Midbrain (tissue), 1 donor: ENCODE results near the gene AWAT2.

Source experiments
- DNase-seq: peaks from one replicate; lab custom pipeline; 2025; lab: John Stamatoyannopoulos, UW

AWAT2 gene

DNA sequence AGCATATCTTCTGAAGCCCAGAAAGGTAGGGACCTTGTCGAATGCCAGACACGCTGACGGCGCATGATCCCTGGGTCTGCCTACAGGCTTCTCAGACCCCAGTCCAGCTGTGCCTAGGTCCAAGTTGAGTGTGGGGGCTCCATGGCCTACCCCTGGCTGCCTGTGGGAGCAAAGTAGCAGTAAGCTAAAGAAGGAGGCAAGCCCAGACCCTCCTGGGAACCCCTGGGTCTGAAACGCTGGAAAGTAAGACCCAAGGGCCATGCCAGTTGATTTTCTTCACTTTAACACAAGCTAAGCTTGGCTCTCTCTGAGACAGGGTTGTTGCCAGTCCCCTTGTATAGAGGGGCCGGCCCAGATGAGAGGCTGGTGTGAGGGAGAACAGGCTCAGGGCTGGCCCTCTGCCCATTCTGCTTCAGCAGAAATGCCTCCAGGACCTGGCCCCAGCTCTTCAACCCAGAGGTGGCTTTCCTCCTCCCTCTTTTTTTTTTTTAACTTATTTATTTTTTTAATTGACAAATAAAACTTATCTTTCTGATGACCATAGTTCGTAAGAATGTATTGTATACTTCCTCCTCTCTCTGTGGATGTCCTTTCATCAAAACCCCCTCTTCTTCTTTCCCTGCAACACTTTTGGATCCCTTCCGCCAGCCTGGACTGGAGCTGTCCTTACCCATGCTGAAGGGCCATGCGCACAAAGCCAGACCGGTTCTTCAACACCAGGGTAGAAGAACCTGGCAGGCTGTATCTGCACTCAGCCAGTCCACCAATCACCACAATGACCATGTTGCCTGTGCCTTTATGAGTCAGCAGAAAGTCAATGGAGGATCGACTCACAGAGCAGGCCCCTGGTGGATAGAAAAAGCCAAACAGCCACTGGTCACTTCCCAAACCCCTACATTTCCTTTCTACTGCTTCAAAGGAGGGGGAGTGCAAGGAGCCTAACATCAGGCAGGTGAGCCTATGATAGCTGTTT lies 7.1 kb downstream of the AWAT2 start:
- no peak for DNase-seq

DNA sequence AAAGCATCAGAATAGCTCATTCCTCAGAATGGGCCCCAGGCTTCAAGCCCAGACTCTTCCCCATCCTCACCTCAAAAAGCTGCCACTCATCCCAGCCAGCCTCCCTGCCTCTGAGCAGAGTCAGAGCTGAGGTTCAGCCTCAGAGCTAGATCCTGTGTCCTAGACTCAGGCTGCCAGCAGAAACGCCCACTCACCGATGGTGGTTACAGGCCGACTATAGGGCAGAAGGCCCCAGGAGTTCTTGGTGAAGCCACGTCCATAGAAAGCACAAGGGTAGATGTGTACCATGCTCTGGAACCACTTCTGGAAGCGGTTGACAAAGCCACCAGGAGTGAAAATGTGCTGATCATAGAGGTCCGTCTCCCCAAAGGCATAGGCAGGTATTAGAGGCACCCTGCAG lies 7.7 kb downstream of the AWAT2 start:
- no peak for DNase-seq

DNA sequence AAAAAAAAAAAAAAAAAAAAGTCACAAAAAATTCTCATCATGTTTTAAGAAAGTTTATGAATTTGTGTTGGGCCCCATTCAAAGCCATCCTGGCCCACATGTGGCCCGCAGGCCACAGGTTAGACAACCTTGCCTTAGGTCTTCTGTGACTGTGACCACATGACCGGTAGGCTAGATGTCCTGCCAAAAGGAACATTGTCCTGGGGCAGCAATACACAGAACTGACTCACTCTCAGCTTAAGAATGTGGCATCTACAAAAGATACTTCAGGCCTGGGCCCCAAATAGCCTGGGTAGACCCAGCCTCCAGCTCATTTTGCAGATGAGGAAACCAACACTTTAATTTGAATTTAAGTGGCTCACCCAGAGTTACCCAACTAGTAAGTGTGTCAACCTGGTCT lies 10.0 kb downstream of the AWAT2 start:
- no peak for DNase-seq

- no peak for DNase-seq
These were observed 10.8 kb downstream of the AWAT2 start for GRCh38 chrX:70038951-70039350.

GRCh38 chrX:70038515-70038914 lies 11.2 kb downstream of the AWAT2 start:
- DNase-seq = no peak

DNA sequence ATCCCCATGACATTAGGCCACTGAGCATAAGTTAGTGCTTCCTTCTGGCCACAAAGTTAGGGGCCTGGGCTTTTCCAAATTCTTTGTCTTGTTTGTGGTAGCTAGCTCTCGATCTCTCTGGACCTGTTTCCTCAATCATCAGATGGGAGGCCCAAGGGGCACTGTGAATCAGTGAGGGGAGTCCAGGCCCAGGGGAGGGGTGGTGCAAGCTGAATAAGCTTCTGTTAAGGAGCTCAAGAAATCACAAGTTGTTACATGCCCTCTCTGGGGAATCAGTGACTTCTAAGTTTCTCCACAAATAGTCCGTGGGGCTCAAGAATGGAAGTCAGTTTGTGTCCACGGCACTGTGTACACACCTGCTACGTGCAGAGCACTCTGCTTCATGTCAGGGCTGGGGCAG lies 15.1 kb downstream of the AWAT2 start:
- no peak for DNase-seq

GRCh38 chrX:70033348-70034051 lies 16.2 kb downstream of the AWAT2 start:
- peak; percentile 20 for DNase-seq

- DNase-seq = no peak
These were observed 16.9 kb downstream of the AWAT2 start for GRCh38 chrX:70032792-70033191.

- DNase-seq = peak; percentile 34
These were observed 19.4 kb downstream of the AWAT2 start for GRCh38 chrX:70030301-70030767.

GRCh38 chrX:70029863-70030262 lies 19.9 kb downstream of the AWAT2 start:
- DNase-seq = no peak

GRCh38 chrX:70026851-70027200 lies 22.9 kb downstream of the AWAT2 start:
- DNase-seq = no peak

DNA sequence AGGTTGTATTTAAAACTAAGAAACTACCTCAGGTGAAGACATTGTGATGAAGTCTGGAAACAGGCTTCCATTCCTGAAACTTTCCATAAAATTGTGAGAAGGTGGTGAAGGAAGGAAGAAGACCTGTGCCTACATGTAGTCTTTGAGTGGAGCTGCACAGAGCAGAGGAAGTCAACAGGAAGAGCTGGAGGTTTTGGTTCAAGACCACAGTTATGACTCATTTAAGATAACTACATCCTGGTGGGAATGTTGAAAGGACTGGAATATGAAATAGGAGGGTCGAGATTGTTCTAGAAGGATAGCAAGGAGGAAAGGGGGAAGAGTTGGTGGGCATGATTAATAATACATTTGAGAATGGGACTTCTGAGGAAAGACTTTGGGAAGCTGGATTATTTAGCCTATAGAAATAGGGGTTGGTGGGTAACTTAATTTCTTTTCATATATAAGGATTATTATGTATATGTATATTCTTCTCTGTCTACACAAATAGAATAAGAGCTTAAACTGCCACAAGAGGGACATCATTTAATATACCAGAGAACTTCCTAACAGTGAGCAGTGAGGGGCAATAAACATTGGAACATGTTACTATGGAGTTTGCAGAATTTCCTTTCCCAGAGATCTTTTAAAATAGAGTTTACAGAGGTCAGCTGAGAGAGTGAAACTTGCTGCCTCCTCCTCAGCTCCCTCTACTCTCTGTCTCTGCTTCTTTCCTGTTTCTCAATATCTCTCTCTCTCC lies 23.5 kb downstream of the AWAT2 start:
- no peak for DNase-seq

GRCh38 chrX:70025464-70025863 lies 24.3 kb downstream of the AWAT2 start:
- no peak for DNase-seq

GRCh38 chrX:70022616-70023015 lies 27.1 kb downstream of the AWAT2 start:
- no peak for DNase-seq

DNA sequence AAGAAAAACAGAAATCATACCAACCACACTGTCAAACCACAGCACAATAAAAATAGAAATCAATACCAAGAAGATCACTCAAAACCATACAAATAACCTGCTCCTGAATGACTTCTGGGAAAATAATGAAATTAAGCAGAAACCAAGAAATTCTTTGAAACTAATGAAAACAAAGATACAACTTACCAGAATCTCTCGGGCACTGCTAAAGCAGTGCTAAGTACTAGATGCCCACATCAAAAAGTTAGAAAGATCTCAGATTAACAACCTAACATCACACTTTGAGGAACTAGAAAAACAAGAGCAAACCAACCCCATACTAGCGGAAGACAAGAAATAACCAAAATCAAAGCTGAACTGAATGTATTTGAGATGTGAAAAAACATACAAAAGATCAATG lies 33.2 kb downstream of the AWAT2 start:
- no peak for DNase-seq

- DNase-seq = no peak
These were observed 36.0 kb downstream of the AWAT2 start for GRCh38 chrX:70013466-70014381.

DNA sequence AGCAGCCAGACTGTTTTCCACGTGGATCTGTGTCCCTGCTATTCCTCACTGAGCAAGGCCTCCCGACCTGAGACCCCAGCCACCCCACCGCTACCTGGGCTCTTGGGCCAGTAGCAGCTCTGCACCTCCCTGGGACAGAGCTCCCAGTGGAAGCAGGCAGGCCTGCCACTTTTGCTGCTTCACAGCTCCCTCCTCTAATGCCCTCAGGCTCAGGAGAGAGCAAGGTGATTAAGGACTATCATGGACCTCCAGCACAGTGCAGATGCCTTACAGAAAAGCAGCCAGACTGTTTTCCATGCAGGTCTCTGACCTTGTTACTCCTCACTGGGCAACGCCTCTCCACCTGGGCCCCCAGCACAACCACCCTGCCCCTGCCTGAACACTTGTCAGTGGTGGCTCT lies 37.0 kb downstream of the AWAT2 start:
- no peak for DNase-seq

- no peak for DNase-seq
These were observed 39.8 kb downstream of the AWAT2 start for GRCh38 chrX:70009970-70010369.

DNA sequence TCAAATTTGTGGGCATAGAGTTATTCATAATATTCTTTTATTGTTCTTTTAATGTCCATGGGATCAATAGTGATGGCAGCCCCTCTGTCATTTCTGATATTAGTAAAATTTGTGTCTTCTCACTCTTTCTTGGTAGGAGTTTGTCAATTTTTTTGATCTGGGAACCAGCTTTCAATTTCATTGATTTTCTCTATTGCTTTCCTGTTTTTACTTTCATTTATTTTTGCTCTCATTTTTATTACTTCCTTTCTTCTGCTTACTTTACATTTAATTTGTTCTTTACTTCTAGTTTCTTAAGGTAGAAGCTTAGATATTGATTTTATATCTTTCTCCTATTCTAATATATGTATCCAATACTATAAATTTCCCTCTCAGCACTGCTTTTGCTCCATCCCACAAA lies 40.7 kb downstream of the AWAT2 start:
- no peak for DNase-seq

- no peak for DNase-seq
These were observed 41.8 kb downstream of the AWAT2 start for GRCh38 chrX:70007946-70008345.

- no peak for DNase-seq
These were observed 47.9 kb downstream of the AWAT2 start for GRCh38 chrX:70001708-70002341.
